IMR-90 (cell line): Measurements from ENCODE around the gene SLIT1. TPM values are rescaled to one million over a fixed set of nuclear protein-coding genes. Genes with fewer than 3 reads are reported as not detected.

Experiments
- ATAC-seq: fragments of 200-7000 bp; cut with Tn5 transposase; 2 replicates; pipeline ENCODE4 v1.9.1; 2020; ENCODE audit warnings: low read depth, mild to moderate bottlenecking, moderate library complexity
- BruUV-seq: library from RNA; stranded (reverse); fragments of 400-500 nt; replicated peaks from 2 replicates; lab custom pipeline; 2021; lab: Mats Ljungman, UMichigan
- CTCF ChIA-PET: fragments of 300-600 bp; formaldehyde crosslinking; extraction: SDS; loops from one replicate; lab custom pipeline; 2021; ENCODE audit warnings: antibody characterized with exemption; lab: Yijun Ruan, JAX
- POLR2A ChIA-PET: fragments of 300-600 bp; sonication (Branson Sonifier 250); formaldehyde crosslinking; loops from one replicate; lab custom pipeline; 2022; ENCODE audit warnings: antibody characterized with exemption; ENCODE audit not compliant: unreplicated experiment; lab: Charles Lee
- DNase-seq: peaks from one replicate; pipeline ENCODE4 v3.0.0; 2013
- H2AFZ ChIP-seq: replicated peaks from 2 replicates; pipeline ENCODE3; 2013; ENCODE audit warnings: low read length, mild to moderate bottlenecking; ENCODE audit not compliant: poor library complexity
- H2AK5ac ChIP-seq: 2 replicates; pipeline ENCODE4 v1.6.1; 2013; ENCODE audit warnings: low read depth, low read length, inconsistent platforms
- H2AK9ac ChIP-seq: replicated peaks from 2 replicates; pipeline ENCODE3; 2013; ENCODE audit warnings: mild to moderate bottlenecking, low read depth, low read length, moderate library complexity; ENCODE audit not compliant: poor library complexity
- H2BK120ac ChIP-seq: 2 replicates; pipeline ENCODE4 v1.6.1; 2013; ENCODE audit warnings: low read depth, low read length, inconsistent platforms
- H2BK15ac ChIP-seq: 3 replicates; pipeline ENCODE4 v1.6.1; 2013; ENCODE audit warnings: low read depth, low read length, inconsistent platforms
- H2BK20ac ChIP-seq: 2 replicates; pipeline ENCODE4 v1.6.1; 2013; ENCODE audit warnings: low read depth, mild to moderate bottlenecking, inconsistent platforms, low read length, moderate library complexity
- H2BK5ac ChIP-seq: 2 replicates; pipeline ENCODE4 v1.6.1; 2013; ENCODE audit warnings: mild to moderate bottlenecking, low read depth, low read length, inconsistent platforms; ENCODE audit not compliant: poor library complexity, severe bottlenecking
- H3K14ac ChIP-seq: replicated peaks from 2 replicates; pipeline ENCODE4 v1.6.1; 2013; ENCODE audit warnings: low read depth, low read length, inconsistent platforms
- H3K18ac ChIP-seq: 2 replicates; pipeline ENCODE4 v1.6.1; 2013; ENCODE audit warnings: low read depth, low read length, control low read depth
- H3K23ac ChIP-seq: 2 replicates; pipeline ENCODE4 v1.6.1; 2013; ENCODE audit warnings: low read depth, low read length, inconsistent platforms
- H3K27ac ChIP-seq: 2 replicates; pipeline ENCODE4 v1.5.1; 2013; ENCODE audit warnings: mild to moderate bottlenecking, control low read depth, low read length; ENCODE audit not compliant: insufficient read depth
- H3K27me3 ChIP-seq: 2 replicates; pipeline ENCODE4 v1.6.1; 2013; ENCODE audit warnings: low read length; ENCODE audit not compliant: control insufficient read depth, insufficient read depth
- H3K36me3 ChIP-seq: 2 replicates; pipeline ENCODE4 v1.6.1; 2013; ENCODE audit warnings: low read length, mixed read lengths; ENCODE audit not compliant: control insufficient read depth, insufficient read depth
- H3K4ac ChIP-seq: 2 replicates; pipeline ENCODE4 v1.6.1; 2013; ENCODE audit warnings: low read depth, low read length, inconsistent platforms
- H3K4me1 ChIP-seq: 2 replicates; pipeline ENCODE4 v1.6.1; 2013; ENCODE audit warnings: low read length, mixed read lengths; ENCODE audit not compliant: control insufficient read depth, insufficient read depth
- H3K4me2 ChIP-seq: 2 replicates; pipeline ENCODE4 v1.6.1; 2013; ENCODE audit warnings: low read depth, mild to moderate bottlenecking, control low read depth, low read length, moderate library complexity
- H3K4me3 ChIP-seq: 2 replicates; pipeline ENCODE4 v1.5.1; 2013; ENCODE audit warnings: low read depth, mild to moderate bottlenecking, control low read depth, low read length, moderate library complexity; ENCODE audit not compliant: insufficient read depth
- H3K56ac ChIP-seq: 2 replicates; pipeline ENCODE4 v1.6.1; 2013; ENCODE audit warnings: low read length, inconsistent platforms; ENCODE audit not compliant: insufficient read depth; ENCODE audit errors: extremely low read depth
- H3K79me1 ChIP-seq, 2 experiments: 2 replicates each; pipeline ENCODE4 v1.6.1; 2013; ENCODE audit warnings: low read length in 2 of 2, inconsistent platforms in 1 of 2, low read depth in 1 of 2
- H3K9ac ChIP-seq: 2 replicates; pipeline ENCODE4 v1.6.1; 2013; ENCODE audit warnings: low read depth, low read length, control low read depth
- H3K9me1 ChIP-seq: 2 replicates; pipeline ENCODE4 v1.6.1; 2013; ENCODE audit warnings: low read length, inconsistent platforms; ENCODE audit not compliant: insufficient read depth
- H3K9me3 ChIP-seq: 2 replicates; pipeline ENCODE4 v1.6.1; 2013; ENCODE audit warnings: low read length; ENCODE audit not compliant: control insufficient read depth, insufficient read depth
- H4K20me1 ChIP-seq: 2 replicates; pipeline ENCODE4 v1.6.1; 2013; ENCODE audit warnings: low read length, inconsistent platforms; ENCODE audit not compliant: insufficient read depth
- H4K5ac ChIP-seq: 2 replicates; pipeline ENCODE4 v1.6.1; 2013; ENCODE audit warnings: mild to moderate bottlenecking, low read depth, low read length, control low read depth
- H4K8ac ChIP-seq, 2 experiments: 2 replicates each; pipeline ENCODE4 v1.6.1; 2013; ENCODE audit warnings: low read depth in 2 of 2, low read length in 2 of 2, control low read depth in 1 of 2, inconsistent platforms in 1 of 2
- H4K91ac ChIP-seq: 2 replicates; pipeline ENCODE4 v1.6.1; 2013; ENCODE audit warnings: low read depth, low read length, inconsistent platforms; ENCODE audit not compliant: insufficient read depth
- BHLHE40 ChIP-seq: fragments of 150-350 bp; IDR thresholded peaks from 2 replicates; pipeline ENCODE4 v1.6.1; 2016; ENCODE audit warnings: mild to moderate bottlenecking, low read depth, low read length
- MAFK ChIP-seq: IDR thresholded peaks from 2 replicates; pipeline ENCODE4 v1.6.1; 2012; ENCODE audit warnings: low read depth, low read length, improper control_type of control experiment
- MXI1 ChIP-seq: IDR thresholded peaks from 2 replicates; pipeline ENCODE4 v1.6.1; 2012; ENCODE audit warnings: low read depth, mild to moderate bottlenecking, low read length, moderate library complexity, borderline replicate concordance
- WGBS, 2 experiments: methylation state at CpG; one replicate each; pipeline versions ENCODE4 v1.1.5 to v1.1.7; 2013; ENCODE audit warnings: missing lambda C conversion rate in 2 of 2; ENCODE audit not compliant: insufficient read length in 1 of 2; ENCODE audit errors: extremely low coverage in 2 of 2; 5-methylcytosine and 5-hydroxymethylcytosine counted together
- dilution Hi-C: fragments of 300-500 bp; cut with HindIII; formaldehyde crosslinking; loops from one replicate; pipeline ENCODE4 v1.14.3; 2018; ENCODE audit warnings: low sequenced_read_pairs; ENCODE audit not compliant: unreplicated experiment
- in situ Hi-C: fragments of 300-500 bp; cut with MboI; formaldehyde crosslinking; loops from 3 replicates; pipeline ENCODE4 v1.14.3; 2019; ENCODE audit warnings: low sequenced_read_pairs, inconsistent platforms, mixed read lengths
- intact Hi-C: fragments of 100-400 bp; cut with micrococcal nuclease; formaldehyde crosslinking; loops from 2 replicates; pipeline ENCODE4 v1.10.0; 2022
- polyA plus RNA-seq, 3 experiments: library from polyadenylated mRNA; depleted of rRNA; stranded (reverse); fragments of >200 nt; gene quantifications; 2 replicates each; pipeline ENCODE4 v1.2.3, GENCODE V29; 2012; ENCODE audit warnings: low replicate concordance in 1 of 3
- total RNA-seq: library from RNA; depleted of rRNA; stranded (reverse); fragments of >200 nt; gene quantifications from 2 replicates; pipeline ENCODE4 v1.2.3, GENCODE V29; 2012

The SLIT1 gene
- total and polyA plus RNA-seq, 2 of the 4 experiments (the other 2 are of a cell fraction): under 0.01 TPM

DNA sequence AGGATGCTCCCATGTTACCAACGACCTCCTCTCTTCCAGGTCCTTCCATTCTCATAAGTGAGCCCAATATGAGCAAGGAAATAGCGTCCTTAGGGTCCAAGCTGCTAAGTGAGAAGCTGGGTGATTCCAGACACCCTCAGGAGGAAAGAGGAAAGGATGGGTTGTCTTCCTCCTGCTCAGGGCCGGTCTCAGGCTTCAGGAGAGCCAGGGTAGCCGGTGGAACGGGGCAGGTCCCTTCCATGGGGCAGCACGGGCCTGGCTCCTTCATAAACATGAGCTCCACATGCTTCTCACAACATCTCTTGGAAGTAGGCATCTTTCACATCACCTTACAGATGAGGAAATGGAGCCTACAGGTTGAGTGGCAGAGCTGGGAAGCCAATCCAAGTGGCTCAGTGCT lies 12.7 kb downstream of the SLIT1 start:
- no peak overlapping the region for H3K18ac ChIP-seq
- no peak overlapping the region for H2BK20ac ChIP-seq
- no peak overlapping the region for H2BK15ac ChIP-seq
- ATAC-seq (no peak), DNase-seq (no peak)
- no peak overlapping the region for H3K14ac ChIP-seq
- TF ChIP-seq BHLHE40 (no peak), MXI1 (no peak), MAFK (no peak)
- H3K23ac ChIP-seq: no peak overlapping the region
- no peaks in the 10 kb centered on the region for H4K20me1 ChIP-seq
- H4K5ac ChIP-seq: no peak overlapping the region
- no peak overlapping the region for H2BK120ac ChIP-seq
- ChIA-PET POLR2A (no interaction called here), CTCF (interaction anchor here (0.6 kb wide), 2 partner anchors 9 to 586 kb away, joined by 3 read pairs; no protein-coding TSS in a partner anchor)
- H3K79me1 ChIP-seq: no peaks in the 10 kb centered on the region
- H3K9ac ChIP-seq: no peak overlapping the region
- no peak overlapping the region for H2AK5ac ChIP-seq
- no peak overlapping the region for H3K56ac ChIP-seq
- in situ Hi-C loops (no loop called here), dilution Hi-C loops (no loop called here), intact Hi-C loops (no loop called here)
- H3K4ac ChIP-seq: no peak overlapping the region
- H2AK9ac ChIP-seq: no peak overlapping the region
- no peaks in the 10 kb centered on the region for H3K36me3 ChIP-seq
- no CpG with 5 or more reads among the region's 6 CpGs for WGBS, 2 experiments
- H3K4me2 ChIP-seq: no peak overlapping the region
- H3K9me3 ChIP-seq: no peaks in the 10 kb centered on the region
- H3K9me1 ChIP-seq: no peaks in the 10 kb centered on the region
- H2BK5ac ChIP-seq: no peak overlapping the region
- H4K8ac ChIP-seq: no peak overlapping the region
- H3K4me1 ChIP-seq: no peaks in the 10 kb centered on the region
- no peak overlapping the region for H3K27ac ChIP-seq
- BruUV-seq: no TSS peak
- H4K91ac ChIP-seq: no peak overlapping the region
- H3K27me3 ChIP-seq: peaks cover 38% of the 10 kb centered on the region
- no peak overlapping the region for H2AFZ ChIP-seq
- no peak overlapping the region for H3K4me3 ChIP-seq
